Upper lobe of left lung (tissue), 6 donors: ENCODE measurements around the gene HMMR. TPM values are rescaled to one million over a fixed set of nuclear protein-coding genes. Genes with fewer than 3 reads are reported as not detected.

ENCODE experiments used
- ATAC-seq, 2 donors: fragments of 200-7000 bp; cut with Tn5 transposase; one replicate each; pipeline ENCODE4 v1.9.1; 2022; ENCODE audit warnings: mild to moderate bottlenecking in 2 of 2, moderate library complexity in 2 of 2; ENCODE audit not compliant: low FRiP score in 2 of 2
- DNase-seq, 2 donors: peaks; one replicate each; pipeline ENCODE4 v3.0.0-alpha.2; 2019 to 2020
- H3K27ac ChIP-seq, 4 donors: fragments of 200-600 bp; sonication (generic); one replicate each; pipeline ENCODE4 v1.5.1; 2016 to 2019
- H3K27me3 ChIP-seq, 4 donors: fragments of 200-600 bp; sonication (generic); one replicate each; pipeline ENCODE4 v1.5.1; 2017 to 2019
- H3K36me3 ChIP-seq, 4 donors: fragments of 200-600 bp; sonication (generic); one replicate each; pipeline ENCODE4 v1.5.1; 2016 to 2019
- H3K4me1 ChIP-seq, 4 donors: fragments of 200-600 bp; sonication (generic); one replicate each; pipeline ENCODE4 v1.5.1; 2018 to 2019
- H3K4me3 ChIP-seq, 4 donors: fragments of 200-600 bp; sonication (generic); one replicate each; pipeline ENCODE4 v1.5.1; 2017 to 2019; ENCODE audit warnings: mild to moderate bottlenecking in 2 of 4, moderate library complexity in 1 of 4
- H3K9me3 ChIP-seq, 4 donors: fragments of 200-600 bp; sonication (generic); one replicate each; pipeline ENCODE4 v1.5.1; 2018 to 2019
- EP300 ChIP-seq, 4 donors: sonication (generic); formaldehyde crosslinking; IDR thresholded peaks; one replicate each; pipeline ENCODE4 v1.5.1; 2017; ENCODE audit warnings: antibody characterized with exemption in 4 of 4, control low read depth in 2 of 4
- POLR2A ChIP-seq, 4 donors: fragments of 450-650 bp; IDR thresholded peaks; one replicate each; pipeline ENCODE4 v1.5.1; 2016 to 2017; ENCODE audit warnings: antibody characterized with exemption in 4 of 4, mild to moderate bottlenecking in 2 of 4
- POLR2AphosphoS5 ChIP-seq, 2 donors: sonication (generic); formaldehyde crosslinking; IDR thresholded peaks; one replicate each; pipeline ENCODE4 v1.5.1; 2017; ENCODE audit warnings: antibody characterized with exemption in 2 of 2
- WGBS, 2 donors: methylation state at CpG; one replicate each; pipeline ENCODE4 v1.1.5; 2017 to 2018; 5-methylcytosine and 5-hydroxymethylcytosine counted together
- total RNA-seq, 6 donors: library from RNA; depleted of rRNA in 4 of 6; stranded (reverse); fragments of >200 nt in 4 of 6; gene quantifications; one replicate each; pipeline versions ENCODE4 v1.1.0 to v1.2.1, GENCODE V29; 2016 to 2021
- TF ChIP-seq, protein P1 (sequence below), 6 experiments: fragments of 450-650 bp in 4 of 6; fragments of 200-600 bp in 2 of 6; sonication (generic) in 2 of 6; IDR thresholded peaks; one replicate each; pipeline ENCODE4 v1.5.1; 2016 to 2019; ENCODE audit warnings: antibody characterized with exemption in 6 of 6
- donor health status: DM: no; HTN: no; CAD: no; lungs with moderate emphysema.
- donor health status: DM: no; HTN: yes; CAD: no; lungs with severe emphysema.

Gene HMMR
- total RNA-seq, 6 donors from 2014 or later: 0.74 to 4.2 (median 1.9) TPM

DNA sequence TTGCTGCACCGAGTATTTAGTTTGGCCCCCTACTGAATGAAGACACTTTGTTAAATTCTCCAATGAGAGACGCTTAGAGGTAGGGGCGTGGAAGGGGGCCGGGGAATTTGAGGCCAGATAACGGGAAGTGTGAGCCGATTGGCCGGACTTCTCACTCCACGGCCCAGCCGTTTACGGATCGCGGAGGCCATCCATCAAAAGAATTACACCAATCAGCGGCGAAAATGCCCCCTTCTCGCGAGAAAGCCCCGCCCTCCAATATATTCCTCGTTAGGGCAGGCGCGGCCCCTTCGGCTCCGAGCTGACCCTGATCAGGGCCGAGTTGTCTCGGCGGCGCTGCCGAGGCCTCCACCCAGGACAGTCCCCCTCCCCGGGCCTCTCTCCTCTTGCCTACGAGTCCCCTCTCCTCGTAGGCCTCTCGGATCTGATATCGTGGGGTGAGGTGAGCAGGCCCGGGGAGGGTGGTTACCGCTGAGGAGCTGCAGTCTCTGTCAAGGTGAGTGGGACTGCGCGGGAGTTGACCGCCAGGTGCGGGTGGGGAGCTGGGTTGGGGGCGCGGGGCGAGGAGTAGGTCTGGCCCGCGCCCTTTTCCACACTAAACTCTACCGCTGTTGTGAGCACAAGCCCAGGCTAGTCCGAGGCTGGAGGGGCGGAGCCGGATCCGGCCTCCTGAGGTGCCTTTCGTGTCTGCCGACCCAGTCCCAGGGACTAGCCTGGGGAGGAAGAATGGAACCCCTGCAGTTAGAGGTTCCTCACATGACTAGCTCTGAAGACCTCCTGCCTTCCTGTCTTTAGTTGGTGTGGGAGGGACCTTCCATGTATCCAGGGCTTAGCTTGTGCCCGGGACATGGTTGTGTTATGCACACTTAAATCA, 22.9 kb upstream of the HMMR start, which contains the start of gene CCNG1:
Gene CCNG1, plus strand, starts transcription at position 287 of the 874 bp plus-strand sequence. CDS start 1,662 bp downstream, outside the sequence.
- H3K36me3 ChIP-seq: peaks cover 7 to 16% (median 10%) of the 10 kb centered on the region in 4 donors
- H3K27me3 ChIP-seq: no peaks in the 10 kb centered on the region
- peak; percentile 98 for ATAC-seq
- H3K9me3 ChIP-seq: no peaks in the 10 kb centered on the region
- DNase-seq: peak; percentile 93 to 97
- 0 to 9% methylated on average over 29 to 47 of the region's 51 CpGs for WGBS, 2 donors
- peak within 1 kb of the TSS; percentile 88 to 94 (median 92) for H3K27ac ChIP-seq
- peaks cover 20 to 27% (median 24%) of the 10 kb centered on the region in 4 donors for H3K4me1 ChIP-seq
- TF ChIP-seq POLR2A (IDR thresholded peaks at IDR 0.05) (peak in 3 of 4 donors; percentile 67 to 89 (median 81)), EP300 (IDR thresholded peaks at IDR 0.05) (no peak), POLR2AphosphoS5 (IDR thresholded peaks at IDR 0.05) (peak; percentile 71 to 95)
- TF ChIP-seq, protein P1, sequence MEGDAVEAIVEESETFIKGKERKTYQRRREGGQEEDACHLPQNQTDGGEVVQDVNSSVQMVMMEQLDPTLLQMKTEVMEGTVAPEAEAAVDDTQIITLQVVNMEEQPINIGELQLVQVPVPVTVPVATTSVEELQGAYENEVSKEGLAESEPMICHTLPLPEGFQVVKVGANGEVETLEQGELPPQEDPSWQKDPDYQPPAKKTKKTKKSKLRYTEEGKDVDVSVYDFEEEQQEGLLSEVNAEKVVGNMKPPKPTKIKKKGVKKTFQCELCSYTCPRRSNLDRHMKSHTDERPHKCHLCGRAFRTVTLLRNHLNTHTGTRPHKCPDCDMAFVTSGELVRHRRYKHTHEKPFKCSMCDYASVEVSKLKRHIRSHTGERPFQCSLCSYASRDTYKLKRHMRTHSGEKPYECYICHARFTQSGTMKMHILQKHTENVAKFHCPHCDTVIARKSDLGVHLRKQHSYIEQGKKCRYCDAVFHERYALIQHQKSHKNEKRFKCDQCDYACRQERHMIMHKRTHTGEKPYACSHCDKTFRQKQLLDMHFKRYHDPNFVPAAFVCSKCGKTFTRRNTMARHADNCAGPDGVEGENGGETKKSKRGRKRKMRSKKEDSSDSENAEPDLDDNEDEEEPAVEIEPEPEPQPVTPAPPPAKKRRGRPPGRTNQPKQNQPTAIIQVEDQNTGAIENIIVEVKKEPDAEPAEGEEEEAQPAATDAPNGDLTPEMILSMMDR (IDR thresholded peaks at IDR 0.05): peak in 1 of 6 experiments; percentile 25
- peak within 1 kb of the TSS; percentile 71 to 95 (median 82) for H3K4me3 ChIP-seq

DNA sequence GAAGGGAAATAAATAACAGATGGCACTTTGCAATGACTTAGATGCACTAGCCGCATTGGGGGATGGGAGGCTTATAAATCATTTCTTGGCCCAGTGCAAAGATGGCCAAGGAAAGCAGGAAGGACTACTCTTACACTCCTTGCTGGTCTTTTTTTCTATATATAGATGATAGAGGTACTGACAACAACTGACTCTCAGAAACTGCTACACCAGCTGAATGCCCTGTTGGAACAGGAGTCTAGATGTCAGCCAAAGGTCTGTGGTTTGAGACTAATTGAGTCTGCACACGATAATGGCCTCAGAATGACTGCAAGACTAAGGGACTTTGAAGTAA, 21.4 kb upstream of the HMMR start:
- H3K27ac ChIP-seq: no peak overlapping the region
- TF ChIP-seq POLR2AphosphoS5 (IDR thresholded peaks at IDR 0.05) (no peak), EP300 (IDR thresholded peaks at IDR 0.05) (no peak), POLR2A (IDR thresholded peaks at IDR 0.05) (no peak)
- TF ChIP-seq, protein P1 (IDR thresholded peaks at IDR 0.05): no peak
- DNase-seq (no peak), ATAC-seq (no peak)
- WGBS, 2 donors: 54 to 73% methylated on average over 2 of the region's 2 CpGs
- H3K36me3 ChIP-seq: peaks cover 13 to 29% (median 19%) of the 10 kb centered on the region in 4 donors
- peak overlapping the region in 3 of 4 donors; percentile 73 to 95 (median 91) for H3K4me3 ChIP-seq
- peaks cover 20 to 27% (median 24%) of the 10 kb centered on the region in 4 donors for H3K4me1 ChIP-seq
- H3K9me3 ChIP-seq: no peaks in the 10 kb centered on the region
- no peaks in the 10 kb centered on the region for H3K27me3 ChIP-seq

DNA sequence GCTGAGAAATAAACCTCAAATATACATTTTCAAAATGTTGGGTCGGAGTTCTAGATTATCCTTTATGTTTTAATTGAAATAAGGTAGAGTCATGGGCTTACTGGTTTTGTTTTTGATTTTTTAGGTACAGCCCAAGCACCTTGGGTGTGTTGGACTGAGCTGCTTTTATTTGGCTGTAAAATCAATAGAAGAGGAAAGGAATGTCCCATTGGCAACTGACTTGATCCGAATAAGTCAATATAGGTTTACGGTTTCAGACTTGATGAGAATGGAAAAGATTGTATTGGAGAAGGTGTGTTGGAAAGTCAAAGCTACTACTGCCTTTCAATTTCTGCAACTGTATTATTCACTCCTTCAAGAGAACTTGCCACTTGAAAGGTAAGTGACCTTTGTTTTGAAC, 19.5 kb upstream of the HMMR start:
- 96 to 97% methylated on average over 3 of the region's 3 CpGs for WGBS, 2 donors
- H3K27ac ChIP-seq: no peak overlapping the region
- no peak for ATAC-seq
- DNase-seq: no peak
- peaks cover 20 to 27% (median 24%) of the 10 kb centered on the region in 4 donors for H3K4me1 ChIP-seq
- TF ChIP-seq POLR2AphosphoS5 (IDR thresholded peaks at IDR 0.05): no peak
- TF ChIP-seq, protein P1 (IDR thresholded peaks at IDR 0.05): no peak
- no peak for TF ChIP-seq POLR2A (IDR thresholded peaks at IDR 0.05)
- no peak for TF ChIP-seq EP300 (IDR thresholded peaks at IDR 0.05)
- no peaks in the 10 kb centered on the region for H3K9me3 ChIP-seq
- H3K4me3 ChIP-seq: no peak overlapping the region
- H3K36me3 ChIP-seq: peaks cover 13 to 48% (median 24%) of the 10 kb centered on the region in 4 donors
- no peaks in the 10 kb centered on the region for H3K27me3 ChIP-seq

DNA sequence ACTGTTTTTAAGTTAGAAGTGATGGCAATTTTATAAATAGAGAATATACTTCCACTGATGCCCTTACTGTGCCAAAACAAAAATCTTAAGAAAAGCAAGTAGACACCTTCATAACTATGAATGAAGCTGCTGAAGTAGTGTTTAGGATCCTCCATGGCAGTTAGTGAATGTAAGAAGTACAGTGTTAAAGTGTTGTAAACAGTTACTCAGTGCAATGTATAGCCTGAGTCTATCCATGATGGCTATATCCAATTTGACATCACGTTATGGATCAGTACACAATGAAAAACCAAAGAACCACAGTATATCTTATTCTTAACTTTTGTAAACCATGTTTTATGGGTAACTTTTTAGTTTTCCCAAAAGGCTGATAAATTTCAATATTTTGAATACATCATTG, 15.9 kb upstream of the HMMR start:
- TF ChIP-seq POLR2AphosphoS5 (IDR thresholded peaks at IDR 0.05): no peak
- no peak for TF ChIP-seq EP300 (IDR thresholded peaks at IDR 0.05)
- TF ChIP-seq, protein P1 (IDR thresholded peaks at IDR 0.05): no peak
- no peak for TF ChIP-seq POLR2A (IDR thresholded peaks at IDR 0.05)
- H3K36me3 ChIP-seq: peaks cover 18 to 77% (median 41%) of the 10 kb centered on the region in 4 donors
- 96 to 97% methylated on average over 1 of the region's 1 CpG for WGBS, 2 donors

More for the DNA sequence above, 15.9 kb upstream of the HMMR start:
- Histone ChIP-seq H3K4me1 (peaks cover 6 to 11% (median 7%) of the 10 kb centered on the region in 4 donors), H3K4me3 (no peak overlapping the region), H3K27me3 (no peaks in the 10 kb centered on the region), H3K9me3 (no peaks in the 10 kb centered on the region), H3K27ac (no peak overlapping the region)
- DNase-seq (no peak), ATAC-seq (no peak)
